NCI-H1417 (cell line): ENCODE data around the gene DDX41.

Experiments
- DNase-seq, 3 experiments: peaks; one replicate each; lab custom pipeline; 2025; lab: John Stamatoyannopoulos, UW

Gene DDX41

GRCh38 chr5:177483994-177484901, 32.5 kb downstream of the DDX41 start:
- no peak for DNase-seq

GRCh38 chr5:177483042-177483441, 33.7 kb downstream of the DDX41 start:
- DNase-seq = no peak

GRCh38 chr5:177482359-177482795, 34.4 kb downstream of the DDX41 start:
- no peak for DNase-seq

GRCh38 chr5:177479774-177480173, 37.0 kb downstream of the DDX41 start:
- no peak for DNase-seq

- DNase-seq = peak in 1 of 3 experiments; percentile 2
Measured at GRCh38 chr5:177478711-177479646, 37.8 kb downstream of the DDX41 start.

GRCh38 chr5:177477701-177478477, 38.9 kb downstream of the DDX41 start:
- no peak for DNase-seq

GRCh38 chr5:177476531-177477233, 40.1 kb downstream of the DDX41 start:
- DNase-seq = no peak

GRCh38 chr5:177475563-177476427, 41.0 kb downstream of the DDX41 start:
- DNase-seq = no peak

- no peak for DNase-seq
Measured at GRCh38 chr5:177474846-177475562, 41.8 kb downstream of the DDX41 start.

- DNase-seq = no peak
Measured at GRCh38 chr5:177474002-177474476, 42.7 kb downstream of the DDX41 start.

GRCh38 chr5:177473443-177474001, 43.2 kb downstream of the DDX41 start, which contains the start of gene DBN1:
Gene DBN1 (minus strand): TSS chr5:177473634. CDS start chr5:177473521, 113 bp downstream.
- peak; percentile 61 to 74 (median 66) for DNase-seq

- peak; percentile 50 to 69 (median 68) for DNase-seq
Measured at GRCh38 chr5:177472460-177473442, 44.0 kb downstream of the DDX41 start.

- DNase-seq = no peak
Measured at GRCh38 chr5:177471610-177472356, 45.0 kb downstream of the DDX41 start.

GRCh38 chr5:177470759-177471536, 45.8 kb downstream of the DDX41 start:
- DNase-seq = no peak

- DNase-seq = peak in 2 of 3 experiments; percentile 11 to 38
Measured at GRCh38 chr5:177469750-177470525, 46.8 kb downstream of the DDX41 start.
